Adrenal gland (tissue), 12 donors: ENCODE measurements around the gene CCDC102A. TPM values are rescaled to one million over a fixed set of nuclear protein-coding genes. Genes with fewer than 3 reads are reported as not detected.
A peak's percentile ranks its signal among the peaks of the same experiment; 100 is the strongest.

Experiments used
- DNase-seq, 7 donors: peaks; one replicate each; pipeline ENCODE4 v3.0.0-alpha.2; 2019 to 2020
- H3K27ac ChIP-seq, 5 donors: fragments of 200-600 bp; sonication (generic) in 4 of 5; 1 replicate in 3 of 5; 2 replicates in 2 of 5; pipeline versions ENCODE4 v1.5.1 to v1.8.0; 2016 to 2020; ENCODE audit warnings: mild to moderate bottlenecking in 1 of 5
- H3K27me3 ChIP-seq: fragments of 200-600 bp; 2 replicates; pipeline ENCODE4 v1.8.0; 2021
- H3K36me3 ChIP-seq, 2 donors: fragments of 200-600 bp; replicated peaks in 1 of 2; 1 replicate in 1 of 2; 2 replicates in 1 of 2; pipeline versions ENCODE4 v1.5.1 to v1.8.0; 2018 to 2022
- H3K4me1 ChIP-seq, 2 donors: fragments of 200-600 bp; replicated peaks in 1 of 2; 1 replicate in 1 of 2; 2 replicates in 1 of 2; pipeline versions ENCODE4 v1.5.1 to v1.8.0; 2018 to 2021
- H3K4me3 ChIP-seq, 4 donors: fragments of 200-600 bp; sonication (generic) in 3 of 4; one replicate each; pipeline ENCODE4 v1.5.1; 2016 to 2018
- H3K9me3 ChIP-seq, 3 donors: fragments of 200-600 bp; sonication (generic) in 1 of 3; replicated peaks in 1 of 3; 1 replicate in 2 of 3; 2 replicates in 1 of 3; pipeline versions ENCODE4 v1.5.1 to v1.8.0; 2016 to 2021
- CTCF ChIP-seq, 6 experiments: fragments of 450-650 bp in 4 of 6; fragments of 200-600 bp in 2 of 6; sonication (generic) in 1 of 6; IDR thresholded peaks; 1 replicate in 5 of 6; 2 replicates in 1 of 6; pipeline versions ENCODE4 v1.5.1 to v1.8.0; 2016 to 2021; ENCODE audit warnings: antibody characterized with exemption in 6 of 6, mild to moderate bottlenecking in 2 of 6, moderate library complexity in 1 of 6
- POLR2A ChIP-seq, 2 donors: fragments of 450-650 bp; IDR thresholded peaks; one replicate each; pipeline ENCODE4 v1.6.1; 2017; ENCODE audit warnings: antibody characterized with exemption in 2 of 2, mild to moderate bottlenecking in 2 of 2, moderate library complexity in 1 of 2
- WGBS, 4 donors: extraction: QIAGEN DNeasy Blood & Tissue Kit in 2 of 4; methylation state at CpG; one replicate each; pipeline versions ENCODE4 v1.1.5 to v1.1.7; 2013 to 2017; 5-methylcytosine and 5-hydroxymethylcytosine counted together
- intact Hi-C, 2 donors: fragments of 100-400 bp; cut with DNase I; formaldehyde crosslinking; loops; one replicate each; pipeline versions ENCODE4 v1.14.1 to v1.15.0; 2022 to 2023
- polyA plus RNA-seq, 3 donors: library from polyadenylated mRNA; stranded (reverse); fragments of 200-250 nt in 2 of 3; fragments of 350-450 nt in 1 of 3; fragmentation: Illumina TruSeq in 1 of 3; extraction: RNeasy Lipid Tissue Mini Kit (QIAGEN cat#74804) in 1 of 3; gene quantifications; one replicate each; pipeline ENCODE4 v1.2.3, GENCODE V29; 2013 to 2014
- total RNA-seq, 9 donors: library from RNA; depleted of rRNA in 4 of 9; stranded (reverse); fragments of >200 nt in 4 of 9; fragments of 120-200 nt in 1 of 9; fragmentation: NEBNext Ultra II Directional in 1 of 9; extraction: Animal tissue kit (Norgen Biotek cat#: 25700) in 1 of 9; gene quantifications; one replicate each; pipeline versions ENCODE4 v1.1.0 to v1.2.4, GENCODE V29; 2013 to 2023
- donor health status: healthy with polysubstance abuse.
- donor health status: Bipolar disorder and iron deficiency.
- donor health status: DM: yes; HTN: yes; CAD: no.
- donor health status: DM: no; HTN: no; CAD: no.
- donor health status: DM: no; HTN: no; CAD: no.
- donor health status: DM: yes; HTN: yes; CAD: no.

The CCDC102A gene
- total and polyA plus RNA-seq, 12 donors = 1.6 to 23.6 (median 8.9) TPM

- Histone ChIP-seq H3K36me3 (peaks cover 0 to 58% of the 10 kb centered on the region in 2 donors), H3K27me3 (no peaks in the 10 kb centered on the region), H3K4me3 (no peak overlapping the region), H3K9me3 (no peaks in the 10 kb centered on the region), H3K4me1 (peaks cover 14 to 25% of the 10 kb centered on the region in 2 donors), H3K27ac (no peak overlapping the region)
- TF ChIP-seq POLR2A (IDR thresholded peaks at IDR 0.05) = no peak
- no peak for TF ChIP-seq CTCF (IDR thresholded peaks at IDR 0.05)
- intact Hi-C loops = no loop called here
- DNase-seq = no peak
- 72 to 89% (median 84%) methylated on average over 5 to 8 of the region's 8 CpGs for WGBS, 4 donors
Observed at GRCh38 chr16:57473906-57474305, 62.5 kb downstream of the CCDC102A start.

- no peak for DNase-seq
- Histone ChIP-seq H3K27ac (no peak overlapping the region), H3K9me3 (no peaks in the 10 kb centered on the region), H3K4me3 (no peak overlapping the region), H3K4me1 (peaks cover 14 to 24% of the 10 kb centered on the region in 2 donors), H3K27me3 (no peaks in the 10 kb centered on the region), H3K36me3 (peaks cover 0 to 64% of the 10 kb centered on the region in 2 donors)
- intact Hi-C loops = no loop called here
- 81 to 96% (median 88%) methylated on average over 7 to 14 of the region's 14 CpGs for WGBS, 4 donors
- TF ChIP-seq POLR2A (IDR thresholded peaks at IDR 0.05) = no peak
- TF ChIP-seq CTCF (IDR thresholded peaks at IDR 0.05) = no peak
Observed at GRCh38 chr16:57473176-57473840, 63.1 kb downstream of the CCDC102A start.

- intact Hi-C loops = no loop called here
- 36 to 48% (median 44%) methylated on average over 4 of the region's 4 CpGs for WGBS, 4 donors
- peaks cover 0 to 70% of the 10 kb centered on the region in 2 donors for H3K36me3 ChIP-seq
Observed at GRCh38 chr16:57472665-57473060, 63.7 kb downstream of the CCDC102A start.

More at GRCh38 chr16:57472665-57473060, 63.7 kb downstream of the CCDC102A start:
- H3K27me3 ChIP-seq = no peaks in the 10 kb centered on the region
- H3K4me3 ChIP-seq = no peak overlapping the region
- no peak for DNase-seq
- H3K27ac ChIP-seq = peak overlapping the region in 2 of 5 donors; percentile 35 to 59
- no peak for TF ChIP-seq CTCF (IDR thresholded peaks at IDR 0.05)
- no peak for TF ChIP-seq POLR2A (IDR thresholded peaks at IDR 0.05)
- peaks cover 14 to 24% of the 10 kb centered on the region in 2 donors for H3K4me1 ChIP-seq
- H3K9me3 ChIP-seq = no peaks in the 10 kb centered on the region
